Mesendoderm (in vitro differentiated cells): Measurements from ENCODE around the gene PROM1.

Experiments
- DNase-seq: peaks from one replicate; pipeline ENCODE4 v3.0.0; 2013
- H2AK5ac ChIP-seq: 2 replicates; pipeline ENCODE4 v1.6.1; 2013; ENCODE audit warnings: low read length, inconsistent platforms
- H2BK120ac ChIP-seq: 2 replicates; pipeline ENCODE4 v1.6.1; 2013; ENCODE audit warnings: low read depth, mild to moderate bottlenecking, low read length, moderate library complexity, mixed read lengths
- H2BK15ac ChIP-seq: replicated peaks from 2 replicates; pipeline ENCODE4 v1.6.1; 2013; ENCODE audit warnings: low read depth, mild to moderate bottlenecking, moderate library complexity
- H2BK5ac ChIP-seq: 2 replicates; pipeline ENCODE4 v1.6.1; 2013; ENCODE audit warnings: low read length, inconsistent platforms
- H3K18ac ChIP-seq: 2 replicates; pipeline ENCODE4 v1.6.1; 2013; ENCODE audit warnings: mild to moderate bottlenecking, low read length, mixed read lengths
- H3K23ac ChIP-seq: one replicate; pipeline ENCODE4 v1.6.1; 2013; ENCODE audit warnings: low read length
- H3K27ac ChIP-seq: 2 replicates; pipeline ENCODE4 v1.5.1; 2013; ENCODE audit warnings: low read depth, mild to moderate bottlenecking, inconsistent platforms, low read length, moderate library complexity
- H3K27me3 ChIP-seq: 2 replicates; pipeline ENCODE4 v1.6.1; 2013; ENCODE audit warnings: low read length, control low read depth, mild to moderate bottlenecking, inconsistent platforms; ENCODE audit not compliant: insufficient read depth, poor library complexity
- H3K36me3 ChIP-seq: 2 replicates; pipeline ENCODE4 v1.6.1; 2013; ENCODE audit warnings: low read length, inconsistent platforms; ENCODE audit not compliant: control insufficient read depth, insufficient read depth
- H3K4ac ChIP-seq: one replicate; pipeline ENCODE4 v1.6.1; 2013; ENCODE audit warnings: low read depth, mild to moderate bottlenecking, low read length, moderate library complexity
- H3K4me1 ChIP-seq: 2 replicates; pipeline ENCODE4 v1.6.1; 2013; ENCODE audit warnings: low read depth, low read length, inconsistent platforms; ENCODE audit not compliant: control insufficient read depth
- H3K4me2 ChIP-seq: 2 replicates; pipeline ENCODE4 v1.6.1; 2013; ENCODE audit warnings: low read length
- H3K4me3 ChIP-seq: 2 replicates; pipeline ENCODE4 v1.5.1; 2013; ENCODE audit warnings: mild to moderate bottlenecking, low read length
- H3K56ac ChIP-seq: one replicate; pipeline ENCODE4 v1.6.1; 2013; ENCODE audit warnings: low read length
- H3K79me1 ChIP-seq: 2 replicates; pipeline ENCODE4 v1.6.1; 2013; ENCODE audit warnings: low read length, inconsistent platforms
- H3K79me2 ChIP-seq: 2 replicates; pipeline ENCODE4 v1.6.1; 2013; ENCODE audit warnings: mild to moderate bottlenecking, low read length; ENCODE audit not compliant: control insufficient read depth, insufficient read depth
- H3K9ac ChIP-seq: 2 replicates; pipeline ENCODE4 v1.6.1; 2013; ENCODE audit warnings: low read length, inconsistent platforms
- H4K5ac ChIP-seq: one replicate; pipeline ENCODE4 v1.6.1; 2013; ENCODE audit warnings: low read length
- H4K8ac ChIP-seq: one replicate; pipeline ENCODE4 v1.6.1; 2013; ENCODE audit warnings: low read depth, mild to moderate bottlenecking, control low read depth, low read length, moderate library complexity
- WGBS: extraction: QIAGEN DNeasy Blood & Tissue Kit; methylation state at CpG from one replicate; pipeline ENCODE4 v1.1.7; 2013; ENCODE audit warnings: low lambda C conversion rate, missing lambda C conversion rate; ENCODE audit not compliant: insufficient coverage; ENCODE audit errors: extremely low coverage; 5-methylcytosine and 5-hydroxymethylcytosine counted together

The PROM1 gene

GRCh38 chr4:15928883-15929282 lies 154.9 kb downstream of the PROM1 start:
- H3K27ac ChIP-seq: no peak overlapping the region
- no CpG with 5 or more reads among the region's 5 CpGs for WGBS
- no peak overlapping the region for H2AK5ac ChIP-seq

GRCh38 chr4:15926486-15926885 lies 157.3 kb downstream of the PROM1 start:
- no peaks in the 10 kb centered on the region for H3K4me1 ChIP-seq
- no peak overlapping the region for H3K4me2 ChIP-seq
- H2BK15ac ChIP-seq: no peak overlapping the region
- no peak overlapping the region for H3K27ac ChIP-seq
- H2BK120ac ChIP-seq: no peak overlapping the region
- no peaks in the 10 kb centered on the region for H3K36me3 ChIP-seq
- H3K79me1 ChIP-seq: no peaks in the 10 kb centered on the region
- no peak overlapping the region for H3K4me3 ChIP-seq
- no peak overlapping the region for H3K9ac ChIP-seq
- no peak overlapping the region for H4K5ac ChIP-seq
- no peaks in the 10 kb centered on the region for H3K27me3 ChIP-seq
- DNase-seq: no peak
- no peak overlapping the region for H4K8ac ChIP-seq
- H3K23ac ChIP-seq: no peak overlapping the region
- H3K4ac ChIP-seq: no peak overlapping the region
- H2AK5ac ChIP-seq: no peak overlapping the region
- H3K18ac ChIP-seq: no peak overlapping the region
- H3K79me2 ChIP-seq: no peaks in the 10 kb centered on the region
- no peak overlapping the region for H2BK5ac ChIP-seq
- no CpG with 5 or more reads among the region's 7 CpGs for WGBS
- no peak overlapping the region for H3K56ac ChIP-seq

More at GRCh38 chr4:15928883-15929282, 154.9 kb downstream of the PROM1 start:
- Histone ChIP-seq H2BK15ac (no peak overlapping the region), H3K36me3 (no peaks in the 10 kb centered on the region), H3K4me2 (no peak overlapping the region), H3K4ac (no peak overlapping the region), H2BK120ac (no peak overlapping the region), H4K8ac (no peak overlapping the region), H3K79me1 (no peaks in the 10 kb centered on the region), H3K79me2 (no peaks in the 10 kb centered on the region), H3K18ac (no peak overlapping the region), H3K4me1 (no peaks in the 10 kb centered on the region), H3K56ac (no peak overlapping the region), H3K9ac (no peak overlapping the region), H3K4me3 (no peak overlapping the region), H3K27me3 (no peaks in the 10 kb centered on the region), H3K23ac (no peak overlapping the region), H2BK5ac (no peak overlapping the region), H4K5ac (no peak overlapping the region)
- no peak for DNase-seq

- DNase-seq: no peak
- no peak overlapping the region for H3K9ac ChIP-seq
- H2BK5ac ChIP-seq: no peak overlapping the region
- H3K56ac ChIP-seq: no peak overlapping the region
- H3K18ac ChIP-seq: no peak overlapping the region
- H3K4me1 ChIP-seq: no peaks in the 10 kb centered on the region
- H3K79me1 ChIP-seq: no peaks in the 10 kb centered on the region
- no peak overlapping the region for H3K4ac ChIP-seq
- H3K27ac ChIP-seq: no peak overlapping the region
- H4K8ac ChIP-seq: no peak overlapping the region
- WGBS: no CpG with 5 or more reads among the region's 3 CpGs
- no peak overlapping the region for H4K5ac ChIP-seq
- H3K23ac ChIP-seq: no peak overlapping the region
- H3K36me3 ChIP-seq: no peaks in the 10 kb centered on the region
- H3K4me2 ChIP-seq: no peak overlapping the region
- H3K79me2 ChIP-seq: no peaks in the 10 kb centered on the region
- H3K27me3 ChIP-seq: no peaks in the 10 kb centered on the region
- no peak overlapping the region for H3K4me3 ChIP-seq
- no peak overlapping the region for H2BK15ac ChIP-seq
- no peak overlapping the region for H2AK5ac ChIP-seq
- H2BK120ac ChIP-seq: no peak overlapping the region
Observed at GRCh38 chr4:15925830-15926229, 158.0 kb downstream of the PROM1 start.

GRCh38 chr4:15921592-15921932 lies 162.3 kb downstream of the PROM1 start:
- H2BK5ac ChIP-seq: no peak overlapping the region
- H3K56ac ChIP-seq: no peak overlapping the region
- H2BK15ac ChIP-seq: no peak overlapping the region
- no peak overlapping the region for H3K9ac ChIP-seq
- no peak for DNase-seq
- no peak overlapping the region for H2BK120ac ChIP-seq
- no peaks in the 10 kb centered on the region for H3K27me3 ChIP-seq
- no CpG with 5 or more reads among the region's 1 CpG for WGBS
- no peaks in the 10 kb centered on the region for H3K79me1 ChIP-seq
- H4K5ac ChIP-seq: no peak overlapping the region
- H3K18ac ChIP-seq: no peak overlapping the region
- no peaks in the 10 kb centered on the region for H3K79me2 ChIP-seq
- H3K36me3 ChIP-seq: no peaks in the 10 kb centered on the region
- H3K4me2 ChIP-seq: no peak overlapping the region
- H3K4me1 ChIP-seq: no peaks in the 10 kb centered on the region
- no peak overlapping the region for H2AK5ac ChIP-seq
- no peak overlapping the region for H3K23ac ChIP-seq
- no peak overlapping the region for H4K8ac ChIP-seq
- H3K4me3 ChIP-seq: no peak overlapping the region
- no peak overlapping the region for H3K4ac ChIP-seq
- H3K27ac ChIP-seq: no peak overlapping the region

- Histone ChIP-seq H3K4me1 (no peaks in the 10 kb centered on the region), H2BK5ac (no peak overlapping the region), H3K4me2 (no peak overlapping the region), H3K79me2 (no peaks in the 10 kb centered on the region), H3K23ac (no peak overlapping the region), H4K5ac (no peak overlapping the region), H2BK120ac (no peak overlapping the region), H4K8ac (no peak overlapping the region), H3K36me3 (no peaks in the 10 kb centered on the region), H3K4me3 (no peak overlapping the region), H2AK5ac (no peak overlapping the region), H3K9ac (no peak overlapping the region), H3K18ac (no peak overlapping the region), H3K56ac (no peak overlapping the region), H3K79me1 (no peaks in the 10 kb centered on the region), H3K4ac (no peak overlapping the region), H2BK15ac (no peak overlapping the region), H3K27ac (no peak overlapping the region), H3K27me3 (no peaks in the 10 kb centered on the region)
- no CpG with 5 or more reads among the region's 4 CpGs for WGBS
- no peak for DNase-seq
Observed at GRCh38 chr4:15920723-15921591, 162.9 kb downstream of the PROM1 start.
